ENCODE results near the gene GXYLT2.

The GXYLT2 gene

DNA sequence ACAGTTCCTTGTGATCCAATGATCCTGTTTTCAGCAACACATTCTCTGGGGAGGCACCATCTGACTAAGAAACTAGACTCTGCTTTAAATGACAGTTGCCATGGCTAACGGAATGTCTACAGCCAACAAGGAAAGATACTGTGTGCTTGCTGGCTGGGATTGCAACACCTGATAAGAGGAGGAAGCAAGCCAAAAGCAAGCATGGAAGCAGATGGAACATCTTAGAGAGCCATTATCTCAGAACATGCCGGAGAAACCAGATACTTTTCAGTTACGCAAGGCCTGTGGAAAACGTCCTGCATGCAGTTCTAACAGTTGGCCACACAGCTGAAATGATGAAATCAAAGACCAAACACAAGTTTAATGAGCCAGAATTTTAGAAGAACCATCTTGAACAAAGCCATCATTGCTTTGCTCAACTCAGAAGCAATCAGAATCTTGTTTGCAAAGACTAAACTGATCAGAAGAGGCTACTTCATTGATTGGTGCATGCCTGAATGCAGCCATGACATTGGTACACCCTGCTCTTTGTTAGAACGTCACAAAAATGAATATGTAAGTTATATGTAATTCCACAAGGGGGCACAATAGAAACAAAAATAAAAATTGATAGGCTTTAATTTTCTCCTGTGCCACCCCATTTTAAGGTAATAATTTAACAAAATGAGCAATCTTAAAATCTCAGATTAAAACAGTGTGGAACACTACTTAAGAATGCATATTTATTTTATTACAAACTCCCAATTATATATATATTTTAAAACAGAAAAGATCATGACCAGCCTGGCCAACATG, 50.8 kb downstream of the GXYLT2 start:
- peak; percentile 85 for DNase-seq (ENCODE audit: low spot score)

DNA sequence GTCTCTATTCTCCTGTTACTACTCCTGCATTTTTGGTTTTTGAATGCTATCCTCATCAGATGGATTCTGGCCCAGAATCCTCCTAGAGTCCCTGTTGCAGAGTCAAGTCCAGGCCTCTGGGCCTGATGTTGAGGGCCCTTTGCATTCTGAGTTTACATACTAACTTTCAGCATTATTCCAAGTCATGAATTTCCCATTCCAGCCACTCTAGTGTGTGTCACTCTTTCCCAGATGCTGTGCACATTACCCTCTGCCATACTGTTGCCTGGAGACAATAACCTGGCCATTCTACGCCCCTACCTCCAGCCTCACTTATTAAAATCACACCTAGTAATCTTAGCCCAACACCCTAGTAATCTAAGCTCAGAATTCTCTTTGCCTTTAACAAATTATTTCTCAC, 53.4 kb downstream of the GXYLT2 start:
- DNase-seq (ENCODE audit: low spot score), result no peak

DNA sequence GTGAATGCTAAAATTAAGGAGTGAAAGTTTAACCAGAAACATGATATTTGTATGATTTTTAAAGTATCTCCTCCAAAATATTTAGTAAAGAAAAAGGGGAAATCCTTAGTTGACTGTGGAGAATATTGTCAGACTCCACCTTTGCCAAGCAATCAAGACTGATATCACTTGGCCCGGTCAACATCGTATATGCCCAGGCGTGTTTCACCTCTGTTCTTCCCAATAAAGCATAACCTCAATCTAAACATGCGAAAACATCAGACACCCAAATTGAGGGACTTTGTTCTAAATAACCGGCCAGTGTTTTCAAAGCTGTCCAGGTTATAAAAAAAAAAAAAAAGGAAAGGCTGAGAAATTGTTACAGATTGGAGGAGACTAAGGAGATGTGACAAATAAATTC, 54.6 kb downstream of the GXYLT2 start:
- no peak for DNase-seq (ENCODE audit: low spot score)

DNA sequence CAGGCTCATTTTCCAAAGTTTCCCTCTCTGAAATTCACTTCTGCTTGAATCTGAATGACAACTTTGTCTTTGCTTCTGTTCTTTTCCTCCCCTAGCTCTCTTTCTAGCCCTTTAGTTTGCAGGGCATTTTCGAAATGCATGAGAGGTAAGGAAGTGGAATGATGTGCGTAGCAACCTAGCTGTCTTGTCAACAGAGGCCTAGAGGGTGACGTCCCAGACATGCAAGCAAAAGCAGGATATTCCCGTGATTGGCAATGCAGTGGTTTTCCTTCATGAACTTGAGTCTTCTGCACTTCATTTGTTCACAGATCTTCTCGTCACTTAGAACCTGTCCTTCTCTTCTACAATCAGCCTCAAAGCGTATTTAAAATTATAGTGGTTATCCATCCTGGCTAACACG, 56.9 kb downstream of the GXYLT2 start:
- no peak for DNase-seq (ENCODE audit: low spot score)

DNA sequence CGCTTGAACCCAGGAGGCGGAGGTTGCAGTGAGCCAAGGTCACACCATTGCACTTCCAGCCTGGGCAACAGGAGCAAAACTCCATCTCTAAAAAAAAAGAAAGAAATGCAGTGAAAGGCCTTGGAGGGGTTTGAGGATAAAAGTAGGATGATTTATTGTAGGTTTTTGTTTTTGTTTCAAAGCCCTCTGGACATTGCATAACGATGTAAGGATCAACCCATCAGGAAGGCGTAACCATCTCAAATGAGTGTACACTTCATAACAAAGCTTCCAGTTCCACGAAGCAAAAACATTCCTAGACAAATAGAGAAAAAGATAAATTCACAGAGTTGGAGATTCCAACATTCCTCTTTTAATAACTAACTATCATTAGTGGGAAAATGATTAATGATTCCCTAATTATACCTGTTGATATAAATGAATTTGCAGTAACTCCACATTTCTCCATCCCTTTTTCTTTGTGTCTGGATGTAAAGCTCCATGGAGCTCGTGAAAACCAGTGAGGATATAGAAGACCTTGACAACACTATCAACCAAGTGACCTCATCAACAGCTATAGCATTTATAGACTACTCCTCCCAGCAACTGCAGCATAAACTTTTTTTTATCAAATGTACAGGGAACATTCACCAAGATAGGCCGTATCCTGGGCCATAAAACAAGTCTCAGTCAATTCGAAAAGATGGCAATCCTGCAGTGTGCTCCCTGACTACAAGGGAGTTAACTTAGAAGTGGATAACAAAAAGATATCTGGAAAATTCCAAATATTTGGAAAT, 60.1 kb downstream of the GXYLT2 start:
- DNase-seq (ENCODE audit: low spot score), result no peak

DNA sequence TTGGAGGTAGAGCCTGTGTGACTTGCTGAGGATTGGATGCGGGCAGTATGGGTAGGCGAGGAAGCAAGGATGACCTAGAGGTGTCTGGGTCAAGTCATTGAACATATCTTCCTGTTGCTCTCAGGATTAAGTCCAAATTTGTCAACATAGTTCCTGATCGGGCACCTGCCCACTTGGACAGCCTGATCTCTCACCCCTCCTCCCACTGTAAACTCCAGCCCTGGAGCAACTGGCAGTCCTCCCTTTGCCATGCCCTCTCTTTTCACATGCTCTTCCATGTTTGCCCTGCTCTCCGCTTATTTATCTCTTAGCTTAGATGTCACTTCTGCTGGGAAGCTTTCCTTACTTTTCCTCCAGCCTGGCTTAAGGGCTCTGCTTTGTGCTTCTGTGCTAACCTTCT, 61.2 kb downstream of the GXYLT2 start:
- no peak for DNase-seq (ENCODE audit: low spot score)

DNA sequence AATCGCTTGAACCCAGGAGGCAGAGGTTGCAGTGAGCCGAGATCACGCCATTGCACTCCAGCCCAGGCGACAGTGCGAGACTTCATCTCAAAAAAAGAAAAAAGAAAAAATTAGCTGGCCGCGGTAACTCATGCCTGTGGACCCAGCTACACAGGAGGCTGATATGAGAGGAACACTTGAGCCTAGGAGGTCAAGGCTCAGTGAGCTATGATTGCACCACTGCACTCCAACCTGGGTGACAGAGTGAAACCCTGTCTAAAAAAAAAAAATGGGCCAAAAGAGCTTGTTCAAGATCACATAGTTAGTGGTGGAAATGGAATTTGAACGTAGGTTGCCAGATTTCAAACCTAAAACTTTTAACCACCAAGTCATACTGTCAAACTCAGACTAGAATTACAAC, 62.5 kb downstream of the GXYLT2 start:
- DNase-seq (ENCODE audit: low spot score), result no peak

DNA sequence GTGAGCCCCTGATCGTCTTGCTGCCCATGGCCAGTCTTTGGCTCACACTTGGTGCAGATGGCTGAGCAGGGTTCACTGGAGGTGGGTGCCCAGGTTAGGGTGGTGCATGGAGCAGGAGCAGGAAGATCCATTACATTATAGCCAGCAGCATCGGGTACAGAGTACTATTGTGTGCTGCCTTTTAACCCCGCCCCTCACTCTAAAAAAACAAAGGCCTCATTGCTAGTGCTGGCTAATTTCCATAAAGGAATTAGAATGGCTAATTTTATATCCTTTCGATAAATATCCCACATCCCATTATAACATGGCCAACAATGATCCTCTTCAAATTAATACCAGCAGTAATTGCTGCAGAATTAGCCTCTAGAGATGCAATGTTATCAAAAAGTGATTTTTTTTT, 63.0 kb downstream of the GXYLT2 start:
- no peak for DNase-seq (ENCODE audit: low spot score)

DNA sequence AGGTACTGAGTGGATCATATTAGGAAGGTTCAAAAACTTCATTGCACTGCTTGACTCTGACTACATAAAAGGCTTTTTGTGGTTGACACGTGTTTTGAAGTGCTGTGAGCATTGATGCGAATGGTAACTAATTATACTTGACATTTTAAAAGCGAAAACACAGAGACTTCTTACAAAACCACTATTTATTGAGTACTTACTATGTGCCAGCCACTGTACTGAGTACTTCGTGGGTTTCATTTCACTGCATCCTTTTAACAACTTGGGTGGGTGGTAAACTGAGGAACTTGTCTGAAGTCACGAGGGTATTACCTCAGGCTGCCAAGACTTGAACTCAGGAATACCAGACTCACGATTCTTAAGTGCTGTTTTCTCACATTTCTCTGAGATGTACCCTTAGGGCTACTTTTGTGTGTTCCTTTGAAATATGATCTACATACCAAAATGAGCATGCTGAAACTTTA, 63.4 kb downstream of the GXYLT2 start:
- DNase-seq (ENCODE audit: low spot score), result no peak

DNA sequence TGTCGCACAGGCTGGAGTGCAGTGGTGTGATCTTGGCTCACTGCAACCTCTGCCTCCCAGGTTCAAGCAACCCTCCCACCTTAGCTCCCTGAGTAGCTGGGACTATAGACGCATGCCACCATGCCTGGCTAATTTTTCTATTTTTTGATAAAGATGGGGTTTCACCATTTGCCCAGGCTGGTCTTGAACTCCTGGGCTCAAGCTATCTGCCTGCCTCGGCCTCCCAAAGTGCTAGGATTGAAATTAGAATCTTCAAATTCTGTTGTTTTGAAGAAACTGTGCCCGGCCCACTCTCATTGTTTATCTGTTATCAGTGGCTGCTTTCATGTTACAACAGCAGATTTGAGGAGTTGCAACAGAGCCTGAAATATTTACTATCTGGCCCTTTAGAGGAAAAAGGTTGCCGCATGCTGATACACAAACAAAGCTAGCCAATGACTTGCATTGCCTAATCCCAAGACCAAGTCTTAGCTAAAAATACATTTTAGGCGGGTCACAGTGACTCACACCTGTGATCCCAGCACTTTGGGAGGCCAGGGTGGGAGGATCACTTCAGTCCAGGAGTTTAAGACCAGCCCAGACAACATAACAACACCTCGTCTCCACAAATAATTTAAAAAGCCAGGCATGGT, 65.6 kb downstream of the GXYLT2 start:
- no peak for DNase-seq (ENCODE audit: low spot score)

DNA sequence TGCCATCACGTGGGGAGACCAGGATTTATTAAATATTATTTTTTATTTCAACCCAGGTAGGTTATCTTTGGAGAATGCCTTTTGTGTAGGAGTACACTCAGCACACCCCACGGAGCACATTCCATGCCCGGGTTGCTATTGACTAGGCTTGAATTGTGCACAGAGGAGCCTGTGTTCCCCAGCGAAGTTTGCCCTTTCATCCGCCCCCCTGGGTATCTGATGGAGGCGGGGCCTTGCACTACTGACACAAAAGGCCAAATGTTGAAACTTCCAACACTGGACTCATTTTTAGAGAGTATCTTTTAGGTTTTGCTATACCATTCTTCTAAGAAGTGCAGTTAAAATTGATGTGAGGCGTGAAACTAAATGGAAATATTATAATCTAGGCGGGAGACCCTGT, 69.5 kb downstream of the GXYLT2 start:
- DNase-seq (ENCODE audit: low spot score), result no peak

DNA sequence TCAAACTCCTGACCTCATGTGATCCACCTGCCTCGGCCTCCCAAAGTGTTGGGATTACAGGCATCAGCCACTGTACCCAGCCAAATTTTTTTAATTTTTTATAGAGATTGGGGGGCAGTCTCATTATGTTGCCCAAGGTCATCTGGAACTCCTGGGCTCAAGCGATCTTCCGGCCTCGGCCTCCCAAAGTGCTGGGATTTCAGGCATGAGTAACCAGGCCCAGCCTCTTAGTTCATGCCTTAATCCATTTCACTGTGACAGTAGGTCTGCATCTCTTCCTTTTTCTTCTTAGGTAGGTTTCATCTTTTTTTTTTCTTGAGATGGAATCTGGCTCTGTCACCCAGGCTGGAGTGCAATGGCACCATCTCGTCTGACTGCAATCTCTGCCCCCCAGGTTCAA, 71.5 kb downstream of the GXYLT2 start:
- DNase-seq (ENCODE audit: low spot score), result no peak

DNA sequence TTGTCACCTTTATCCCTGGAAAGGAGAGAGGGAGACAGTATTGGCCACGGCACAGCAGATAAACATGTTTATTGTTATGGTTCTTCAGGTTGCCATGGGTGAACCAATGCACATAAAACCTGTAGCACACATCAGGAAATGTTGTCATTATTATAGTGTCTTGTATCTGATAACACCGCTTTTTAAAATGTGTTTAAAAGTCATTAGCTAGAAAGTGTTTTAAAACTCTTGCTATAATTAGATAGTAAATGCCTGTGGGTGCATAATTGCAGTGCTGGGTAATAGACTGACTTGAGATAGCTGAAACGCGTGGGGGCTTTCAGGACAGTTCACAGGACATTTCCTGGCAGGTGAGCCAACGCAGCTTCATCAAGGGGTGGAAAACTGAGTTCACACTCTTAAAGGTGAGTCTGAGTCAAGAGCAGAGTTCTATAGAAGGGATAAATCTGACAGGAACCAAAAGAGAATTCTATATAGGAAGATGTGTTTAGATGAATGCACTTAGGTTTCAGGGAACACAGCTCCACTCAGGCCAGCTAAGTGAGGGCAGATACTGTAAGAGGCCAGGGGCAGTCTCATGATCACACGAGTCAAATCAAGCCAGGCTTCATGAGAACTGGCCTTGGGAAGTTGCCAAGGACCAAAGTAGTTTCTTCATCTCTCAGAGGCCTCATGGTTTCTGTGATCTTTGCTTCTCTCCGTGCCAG, 73.1 kb downstream of the GXYLT2 start:
- peak; percentile 35 for DNase-seq (ENCODE audit: low spot score)

DNA sequence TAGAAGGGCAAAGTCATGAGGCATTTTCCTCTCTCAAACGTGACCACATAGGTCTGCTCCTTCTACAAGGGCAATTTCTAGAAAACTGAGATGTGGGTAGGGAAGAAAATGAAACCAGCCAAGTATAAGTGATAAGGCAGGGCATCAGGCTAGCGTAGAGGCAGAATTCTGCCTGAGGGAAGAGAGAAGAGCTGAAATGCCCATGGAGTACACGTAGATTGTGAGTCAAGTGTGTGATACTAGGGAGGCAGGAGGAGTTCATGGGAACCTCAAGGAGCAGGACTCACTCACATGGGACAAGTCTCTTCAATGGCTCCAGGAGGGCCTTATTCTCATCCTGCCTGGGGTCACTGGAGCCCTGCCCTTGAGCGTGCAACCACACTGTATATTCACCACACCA, 73.9 kb downstream of the GXYLT2 start:
- DNase-seq (ENCODE audit: low spot score), result no peak

DNA sequence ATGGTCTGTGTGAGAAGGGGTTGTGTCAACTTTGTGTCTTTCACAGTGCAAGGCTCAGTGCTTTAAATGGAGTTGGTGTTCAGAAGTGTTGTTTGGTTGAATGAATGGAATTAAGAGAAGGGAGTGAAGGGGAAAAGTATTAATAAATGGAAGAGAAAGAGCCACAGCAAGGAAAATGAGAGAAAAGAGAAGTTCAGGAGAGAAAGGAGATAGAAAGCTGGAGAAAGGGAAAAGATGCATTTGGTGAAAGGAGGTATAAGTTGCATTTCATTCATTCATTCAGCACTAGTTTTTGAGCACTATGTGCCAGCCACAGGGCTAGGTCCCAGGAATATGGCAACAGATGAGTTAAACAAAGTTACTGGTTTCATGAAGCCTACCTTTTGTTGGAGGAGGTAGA, 74.5 kb downstream of the GXYLT2 start:
- no peak for DNase-seq (ENCODE audit: low spot score)

DNA sequence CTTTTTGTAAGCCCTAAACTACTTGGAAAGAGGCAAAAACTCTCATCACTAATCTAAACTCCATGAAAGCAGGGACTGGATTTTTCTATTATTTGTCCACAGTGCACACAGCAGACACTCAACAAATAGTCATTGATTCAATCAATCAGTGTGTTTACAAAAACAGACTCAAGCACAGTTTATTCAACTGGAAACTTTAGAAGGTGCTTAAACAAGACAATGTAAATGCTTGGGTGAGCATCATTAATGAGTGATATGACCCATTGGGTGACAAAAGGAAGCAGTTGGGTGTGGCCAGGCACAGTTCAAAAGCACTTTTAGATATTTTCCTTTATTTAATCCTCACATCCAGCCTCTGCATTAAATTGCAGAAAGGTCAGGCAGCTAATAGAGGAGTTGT, 76.8 kb downstream of the GXYLT2 start:
- no peak for DNase-seq (ENCODE audit: low spot score)

DNA sequence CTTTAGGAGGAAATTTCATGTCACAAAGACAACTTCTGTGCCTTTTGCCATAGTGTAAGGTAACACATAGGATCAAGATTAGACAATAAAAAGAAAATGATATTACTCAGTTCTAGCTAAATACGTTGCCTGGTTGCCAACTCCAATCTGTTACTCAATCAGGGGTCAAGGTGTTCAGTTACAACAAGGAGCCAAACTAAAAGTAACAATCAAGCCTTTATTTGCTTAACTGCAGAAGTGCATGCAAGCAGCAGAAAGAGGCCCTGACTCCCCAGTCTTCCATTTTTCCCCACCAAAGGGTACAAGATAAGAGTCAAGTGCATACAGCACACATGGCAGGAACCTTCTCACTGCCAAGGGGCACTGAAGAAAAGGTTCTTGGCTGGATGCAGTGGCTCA, 80.4 kb downstream of the GXYLT2 start:
- no peak for DNase-seq (ENCODE audit: low spot score)

DNA sequence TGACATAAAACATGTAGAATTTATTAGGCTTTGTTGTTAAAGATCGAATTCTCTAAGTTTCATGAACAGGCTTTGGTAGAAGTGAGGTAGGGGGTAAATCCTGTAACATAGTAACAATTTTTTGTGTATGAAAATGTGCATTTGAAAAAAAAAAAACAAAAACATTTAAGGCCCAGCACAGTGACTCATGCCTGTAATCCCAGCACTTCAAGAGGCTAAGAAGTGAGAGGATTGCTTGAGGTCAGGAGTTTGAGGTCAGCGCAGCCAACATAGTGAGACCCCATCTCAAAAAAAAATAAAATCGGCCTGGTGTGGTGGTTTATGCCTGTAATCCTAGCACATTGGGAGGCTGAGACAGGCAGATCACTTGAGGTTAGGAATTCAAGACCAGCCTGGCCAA, 81.9 kb downstream of the GXYLT2 start:
- no peak for DNase-seq (ENCODE audit: low spot score)

DNA sequence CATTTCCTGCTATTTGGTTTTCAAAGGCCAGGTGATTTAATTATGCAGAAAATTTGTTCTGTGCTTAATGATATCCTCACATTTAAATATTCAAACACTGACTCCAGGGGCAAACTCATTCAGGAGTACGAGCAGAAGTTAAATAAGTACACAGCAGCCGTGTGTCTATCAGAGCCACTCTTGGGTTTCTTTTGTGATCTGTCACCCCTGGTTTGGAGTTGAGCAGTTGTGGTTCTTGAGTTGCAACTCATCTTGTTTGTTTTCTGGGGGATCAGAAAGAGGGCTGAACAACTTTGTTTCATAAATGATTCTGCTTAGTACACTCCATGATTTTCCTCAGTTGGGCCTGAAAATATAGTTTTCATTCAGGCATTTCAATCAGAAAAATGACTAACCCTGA, 83.1 kb downstream of the GXYLT2 start:
- no peak for DNase-seq (ENCODE audit: low spot score)

DNA sequence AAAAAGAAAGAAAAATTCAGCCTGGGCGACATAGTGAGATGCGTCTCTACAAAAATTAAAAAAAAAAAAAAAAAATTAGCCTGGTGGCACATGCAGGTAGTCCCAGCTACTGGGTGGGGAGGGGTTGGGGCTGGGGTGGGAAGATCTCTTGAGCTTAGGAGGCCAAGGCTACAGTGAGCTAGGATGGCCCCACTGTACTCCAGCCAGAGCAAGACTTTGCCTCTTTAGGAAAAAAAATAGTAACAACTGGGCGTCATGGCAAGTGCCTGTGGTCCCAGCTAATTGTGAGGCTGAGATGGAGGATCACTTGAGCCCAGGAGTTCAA, 84.8 kb downstream of the GXYLT2 start:
- no peak for DNase-seq (ENCODE audit: low spot score)

DNA sequence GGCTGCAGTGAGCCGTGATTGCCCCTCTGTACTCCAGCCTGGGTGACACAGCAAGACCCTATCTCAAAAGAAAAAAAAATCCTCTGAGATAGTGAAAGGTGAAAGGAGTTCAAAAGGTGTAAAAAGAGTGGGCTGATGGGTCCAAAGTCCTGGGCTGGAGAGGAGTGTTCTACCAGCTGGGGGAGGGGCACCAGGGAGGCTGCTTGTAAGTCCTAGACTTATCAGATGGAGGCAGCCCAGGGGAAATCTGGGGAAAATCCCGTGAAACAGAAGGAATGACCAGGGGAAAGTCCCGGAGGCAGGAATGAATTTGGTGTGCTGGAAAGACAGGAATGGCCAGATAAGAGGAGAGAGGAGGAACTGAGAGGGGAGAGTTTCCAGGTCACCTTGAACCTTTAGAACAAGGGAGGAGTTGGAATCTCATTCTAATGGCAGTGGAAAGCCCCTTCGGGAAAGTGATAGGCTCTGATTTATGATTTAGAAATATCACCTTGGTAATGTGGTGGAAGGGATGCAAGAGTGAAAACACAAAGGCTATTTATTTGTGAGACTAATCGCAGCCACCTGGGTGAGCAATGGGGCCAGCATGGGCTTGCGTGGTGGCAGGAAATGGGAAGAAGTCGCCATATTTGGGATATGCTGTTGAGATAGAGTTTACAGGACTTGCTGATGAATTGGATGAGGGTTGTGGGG, 85.3 kb downstream of the GXYLT2 start:
- DNase-seq (ENCODE audit: low spot score), result no peak

DNA sequence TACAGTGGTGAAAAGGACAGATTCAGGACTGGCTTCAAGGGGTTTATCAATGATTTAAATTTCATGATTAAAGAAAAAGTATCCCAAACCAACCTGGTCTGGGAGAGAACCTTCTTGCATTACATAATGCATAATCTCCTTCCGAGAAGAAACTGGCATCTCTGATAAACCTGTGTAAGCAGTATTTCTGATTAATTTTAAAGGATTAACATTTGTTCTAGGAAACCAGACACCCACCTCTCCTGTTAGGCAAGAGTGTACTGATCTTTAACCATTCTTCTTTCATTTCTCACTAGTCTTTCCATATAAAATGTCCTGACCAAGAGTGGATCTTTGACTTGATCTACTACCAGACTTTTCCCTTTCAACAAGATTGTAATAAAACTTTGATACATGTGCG, 85.9 kb downstream of the GXYLT2 start:
- no peak for DNase-seq (ENCODE audit: low spot score)
